Osteocyte (in vitro differentiated cells): ENCODE data around the gene KMT2B. TPM values are rescaled to one million over a fixed set of nuclear protein-coding genes. Genes with fewer than 3 reads are reported as not detected.

Experiments used
- DNase-seq: peaks from one replicate; pipeline ENCODE4 v3.0.0; 2021; ENCODE audit warnings: mixed read lengths; ENCODE audit not compliant: unreplicated experiment; ENCODE audit errors: extremely low spot score
- H3K27ac Mint-ChIP-seq: one replicate; pipeline ENCODE4 v1.8.0; 2021; ENCODE audit warnings: mild to moderate bottlenecking, mixed read lengths; ENCODE audit not compliant: unreplicated experiment
- H3K27me3 Mint-ChIP-seq: one replicate; pipeline ENCODE4 v1.8.0; 2021; ENCODE audit warnings: mixed read lengths; ENCODE audit not compliant: unreplicated experiment
- H3K36me3 Mint-ChIP-seq: one replicate; pipeline ENCODE4 v1.8.0; 2021; ENCODE audit warnings: mixed read lengths; ENCODE audit not compliant: unreplicated experiment
- H3K4me1 Mint-ChIP-seq: one replicate; pipeline ENCODE4 v1.8.0; 2021; ENCODE audit warnings: mixed read lengths; ENCODE audit not compliant: unreplicated experiment
- H3K4me3 Mint-ChIP-seq: one replicate; pipeline ENCODE4 v1.8.0; 2021; ENCODE audit warnings: mild to moderate bottlenecking, moderate library complexity, mixed read lengths; ENCODE audit not compliant: unreplicated experiment
- H3K9me3 Mint-ChIP-seq: one replicate; pipeline ENCODE4 v1.8.0; 2021; ENCODE audit warnings: mixed read lengths; ENCODE audit not compliant: unreplicated experiment
- CTCF ChIP-seq: fragments of 200-600 bp; sonication (generic); IDR thresholded peaks from 2 replicates; pipeline ENCODE4 v1.5.0; 2021; ENCODE audit warnings: antibody characterized with exemption, mild to moderate bottlenecking, moderate library complexity
- total RNA-seq: library from RNA; stranded (reverse); gene quantifications from 2 replicates; pipeline ENCODE4 v1.2.1, GENCODE V29; 2021

The KMT2B gene
- total RNA-seq, 1 donor from 2014 or later = 45.1 TPM

- peak; percentile 99 for DNase-seq
- H3K4me1 Mint-ChIP-seq = peaks cover 18% of the 10 kb centered on the region
Measured at GRCh38 chr19:35740423-35741202, 22.8 kb downstream of the KMT2B start.

GRCh38 chr19:35741203-35741515 is 23.4 kb downstream of the KMT2B start:
- Mint-ChIP-seq H3K4me1 (peaks cover 24% of the 10 kb centered on the region), H3K4me3 (peak overlapping the region; percentile 84), H3K36me3 (peaks cover 24% of the 10 kb centered on the region), H3K27ac (peak overlapping the region; percentile 87), H3K27me3 (no peaks in the 10 kb centered on the region), H3K9me3 (no peaks in the 10 kb centered on the region)
- no peak for DNase-seq
- TF ChIP-seq CTCF = no peak

More at GRCh38 chr19:35740423-35741202, 22.8 kb downstream of the KMT2B start:
- Mint-ChIP-seq H3K4me3 (peak overlapping the region; percentile 84), H3K9me3 (no peaks in the 10 kb centered on the region), H3K36me3 (peaks cover 27% of the 10 kb centered on the region), H3K27me3 (no peaks in the 10 kb centered on the region), H3K27ac (peak overlapping the region; percentile 87)
- TF ChIP-seq CTCF = peak; percentile 31

- Mint-ChIP-seq H3K27me3 (no peaks in the 10 kb centered on the region), H3K27ac (peak within 1 kb of the TSS; percentile 14), H3K4me1 (peaks cover 32% of the 10 kb centered on the region), H3K9me3 (no peaks in the 10 kb centered on the region), H3K36me3 (peaks cover 15% of the 10 kb centered on the region), H3K4me3 (peak within 1 kb of the TSS; percentile 14)
- DNase-seq = no peak
- no peak for TF ChIP-seq CTCF
Measured at GRCh38 chr19:35742121-35742724, 24.4 kb downstream of the KMT2B start, which contains the start of gene IGFLR1. IGFLR1 (minus strand) TSS chr19:35742452; CDS start chr19:35741180, 1,272 bp downstream.

GRCh38 chr19:35743640-35744429 is 26.0 kb downstream of the KMT2B start:
- H3K27ac Mint-ChIP-seq = peak overlapping the region; percentile 100
- peaks cover 43% of the 10 kb centered on the region for H3K4me1 Mint-ChIP-seq
- H3K4me3 Mint-ChIP-seq = peak overlapping the region; percentile 98
- H3K9me3 Mint-ChIP-seq = no peaks in the 10 kb centered on the region
- H3K36me3 Mint-ChIP-seq = peaks cover 5% of the 10 kb centered on the region
- no peak for TF ChIP-seq CTCF
- no peaks in the 10 kb centered on the region for H3K27me3 Mint-ChIP-seq
- DNase-seq = no peak
